ENCODE measurements around the gene SYCE1.

SYCE1 gene

GRCh38 chr10:133534417-133534816 lies 31.0 kb downstream of the SYCE1 start:
- no peak for TF ChIP-seq CTCF (IDR thresholded peaks at IDR 0.05; ENCODE audit: insufficient read depth, low read length, poor library complexity, severe bottlenecking)
- DNase-seq (ENCODE audit: extremely low read depth, insufficient read length): no peak
- H3K4me3 ChIP-seq (replicated peaks; ENCODE audit: low read depth, low read length): no peak overlapping the region
- no peaks in the 10 kb centered on the region for H3K36me3 ChIP-seq (ENCODE audit: control insufficient read depth, insufficient read depth, low read length)
- no peaks in the 10 kb centered on the region; the same call in none of the 2 replicates for H3K27me3 ChIP-seq (replicated peaks; ENCODE audit: control insufficient read depth, insufficient read depth, low read length)

GRCh38 chr10:133532871-133533270 lies 32.5 kb downstream of the SYCE1 start:
- Histone ChIP-seq H3K36me3 (ENCODE audit: control insufficient read depth, insufficient read depth, low read length) (no peaks in the 10 kb centered on the region), H3K27me3 (replicated peaks; ENCODE audit: control insufficient read depth, insufficient read depth, low read length) (no peaks in the 10 kb centered on the region; the same call in none of the 2 replicates), H3K4me3 (replicated peaks; ENCODE audit: low read depth, low read length) (no peak overlapping the region)
- TF ChIP-seq CTCF (IDR thresholded peaks at IDR 0.05; ENCODE audit: insufficient read depth, low read length, poor library complexity, severe bottlenecking): no peak
- no peak for DNase-seq (ENCODE audit: extremely low read depth, insufficient read length)

GRCh38 chr10:133530506-133530905 lies 34.9 kb downstream of the SYCE1 start:
- no peak for DNase-seq (ENCODE audit: extremely low read depth, insufficient read length)
- Histone ChIP-seq H3K36me3 (ENCODE audit: control insufficient read depth, insufficient read depth, low read length) (no peaks in the 10 kb centered on the region), H3K4me3 (replicated peaks; ENCODE audit: low read depth, low read length) (no peak overlapping the region), H3K27me3 (replicated peaks; ENCODE audit: control insufficient read depth, insufficient read depth, low read length) (no peaks in the 10 kb centered on the region; the same call in none of the 2 replicates)
- no peak for TF ChIP-seq CTCF (IDR thresholded peaks at IDR 0.05; ENCODE audit: insufficient read depth, low read length, poor library complexity, severe bottlenecking)

GRCh38 chr10:133529576-133529946 lies 35.8 kb downstream of the SYCE1 start:
- no peaks in the 10 kb centered on the region; the same call in none of the 2 replicates for H3K27me3 ChIP-seq (replicated peaks; ENCODE audit: control insufficient read depth, insufficient read depth, low read length)
- H3K36me3 ChIP-seq (ENCODE audit: control insufficient read depth, insufficient read depth, low read length): no peaks in the 10 kb centered on the region
- no peak for DNase-seq (ENCODE audit: extremely low read depth, insufficient read length)
- H3K4me3 ChIP-seq (replicated peaks; ENCODE audit: low read depth, low read length): no peak overlapping the region
- TF ChIP-seq CTCF (IDR thresholded peaks at IDR 0.05; ENCODE audit: insufficient read depth, low read length, poor library complexity, severe bottlenecking): no peak

- no peak for TF ChIP-seq CTCF (IDR thresholded peaks at IDR 0.05; ENCODE audit: insufficient read depth, low read length, poor library complexity, severe bottlenecking)
- DNase-seq (ENCODE audit: extremely low read depth, insufficient read length): no peak
- Histone ChIP-seq H3K27me3 (replicated peaks; ENCODE audit: control insufficient read depth, insufficient read depth, low read length) (no peaks in the 10 kb centered on the region; the same call in none of the 2 replicates), H3K36me3 (ENCODE audit: control insufficient read depth, insufficient read depth, low read length) (no peaks in the 10 kb centered on the region), H3K4me3 (replicated peaks; ENCODE audit: low read depth, low read length) (no peak overlapping the region)
Observed at GRCh38 chr10:133528845-133529575, 36.4 kb downstream of the SYCE1 start.

Measured in GM06990 (cell line).